ENCODE measurements around the gene P4HA2. TPM values are rescaled to one million over a fixed set of nuclear protein-coding genes. Genes with fewer than 3 reads are reported as not detected.

P4HA2 gene
- total RNA-seq, result 201 and 496 TPM in 2 replicates

DNA sequence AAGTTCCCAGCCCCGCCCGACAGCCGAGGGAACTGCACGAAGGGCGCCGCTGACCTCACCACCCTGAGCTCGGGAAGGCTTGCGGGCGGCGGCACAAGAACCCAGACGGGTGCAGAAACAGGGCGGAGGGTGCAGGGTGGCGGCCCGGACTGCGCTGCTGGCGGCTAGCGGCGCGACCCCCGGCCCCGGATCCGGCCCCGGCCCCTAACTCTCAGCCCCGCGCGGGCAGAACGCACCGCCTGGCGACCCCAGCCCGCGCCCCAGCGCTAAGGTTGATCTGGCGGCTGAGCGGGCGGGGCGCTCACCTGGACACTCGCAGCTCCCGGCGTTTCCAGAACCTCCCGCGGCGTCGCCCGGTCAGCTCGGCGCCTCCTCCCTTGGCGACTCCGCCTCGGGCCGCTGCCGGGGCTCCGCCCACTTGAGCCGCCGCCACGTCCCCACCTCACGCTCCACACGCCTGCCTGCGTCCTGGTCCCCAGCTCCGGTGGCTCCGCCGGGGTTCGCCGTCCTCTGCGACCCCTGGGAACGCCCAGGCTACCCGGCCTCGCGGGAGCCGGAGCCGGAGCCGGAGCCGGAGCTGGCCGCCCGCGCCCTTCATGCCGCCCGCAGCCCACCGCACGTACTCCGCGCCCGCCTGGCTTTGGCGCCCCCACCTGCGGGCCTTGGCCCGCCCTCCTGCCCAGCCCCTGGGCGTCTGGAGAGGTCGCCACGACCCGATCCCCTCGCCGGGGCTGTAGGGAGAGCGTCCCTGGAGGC is at the start of gene P4HA2:
Gene P4HA2 (minus strand): TSS at position 369 of the 756 bp plus-strand sequence. CDS start 9,227 bp downstream, outside the sequence.

DNA sequence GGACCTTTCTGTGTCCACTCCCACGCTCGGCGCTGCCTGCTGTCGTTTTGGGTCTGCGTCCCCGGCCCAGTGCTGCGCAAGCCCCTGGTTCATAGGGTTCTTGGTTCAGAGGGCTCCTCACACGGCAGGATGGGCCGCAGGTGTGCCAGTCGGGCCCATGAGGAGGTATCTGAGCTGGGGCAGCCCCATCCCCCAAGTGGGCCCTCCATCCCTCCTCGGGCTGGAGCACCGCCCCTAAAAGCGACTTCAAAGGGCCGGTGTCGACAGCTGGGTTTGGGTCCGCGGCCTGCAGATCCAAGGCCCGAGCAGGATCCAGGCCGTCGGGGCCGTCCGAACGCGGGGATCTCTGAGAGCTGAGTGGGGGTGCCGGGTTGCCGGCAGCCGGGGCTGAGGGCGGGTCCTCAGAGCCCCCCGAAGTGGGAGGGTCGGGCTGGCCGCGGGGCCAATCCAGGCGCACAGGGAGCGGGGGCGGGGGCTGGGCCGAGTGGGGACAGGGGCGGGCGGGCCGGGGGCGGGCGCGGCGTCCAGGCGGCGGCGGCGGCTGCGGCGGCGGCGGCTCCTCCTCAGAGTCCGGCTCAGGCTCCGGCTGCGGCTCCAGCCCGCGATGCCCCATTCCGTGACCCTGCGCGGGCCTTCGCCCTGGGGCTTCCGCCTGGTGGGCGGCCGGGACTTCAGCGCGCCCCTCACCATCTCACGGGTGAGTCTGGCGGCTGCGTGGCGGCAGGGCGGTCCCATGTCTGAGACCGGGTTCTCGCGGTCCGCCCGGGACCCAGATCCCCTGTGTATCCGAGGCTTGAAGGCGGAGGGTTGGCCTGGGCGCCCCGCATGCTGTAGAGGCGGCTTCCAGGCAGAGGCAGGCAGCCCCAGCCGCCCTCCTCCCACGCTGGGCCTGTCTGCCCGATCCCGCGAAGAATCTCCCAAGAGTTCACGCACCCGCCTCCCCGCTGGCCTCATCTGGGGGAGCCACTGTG is 29.8 kb upstream of the P4HA2 start, which contains the start of gene PDLIM4:
Gene PDLIM4 (plus strand): TSS at position 566 of the 971 bp plus-strand sequence. CDS start 39 bp downstream, at position 605.

Other genes starting within 250 kb of the P4HA2 start
- gene ACSL6, start 216.2 kb downstream of the P4HA2 start, total RNA-seq, result under 0.01 TPM in 1 of 2 replicates, not detected in the other
- gene IL3, start 167.2 kb downstream of the P4HA2 start, total RNA-seq, result not detected in 2 replicates
- gene CSF2, start 154.1 kb downstream of the P4HA2 start, total RNA-seq, result 0.38 and 1.1 TPM in 2 replicates
- 33.0 and 37.2 TPM in 2 replicates for gene PDLIM4, start 29.8 kb upstream of the P4HA2 start, total RNA-seq
- gene SLC22A4, start 66.5 kb upstream of the P4HA2 start, total RNA-seq, result 1.2 and 2.3 TPM in 2 replicates
- 5.4 and 6.2 TPM in 2 replicates for gene SLC22A5, start 141.9 kb upstream of the P4HA2 start, total RNA-seq

All from regular cardiac myocyte (primary cell).